ENCODE measurements around the gene SIK3.

Gene SIK3

DNA sequence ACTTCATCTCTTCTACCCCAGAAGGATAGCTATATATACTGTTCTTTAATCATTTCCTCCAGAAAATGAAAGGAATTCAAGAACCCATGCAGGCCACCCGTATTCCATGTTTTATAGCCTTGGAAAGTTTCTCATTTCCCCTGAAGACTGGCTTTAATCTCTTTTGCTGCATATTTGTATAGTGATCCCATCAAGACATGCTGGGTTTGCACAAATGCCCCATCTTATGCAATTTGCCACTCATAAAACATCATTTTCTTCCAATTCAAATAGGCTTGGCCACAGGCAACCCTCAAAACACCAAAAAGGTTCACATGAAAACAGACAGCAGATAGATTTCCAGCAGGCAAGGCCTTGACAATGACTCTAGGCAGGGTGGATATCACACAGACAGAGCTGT lies 232.5 kb downstream of the SIK3 start:
- H3K4me1 ChIP-seq (ENCODE audit: insufficient read depth, low read length) = no peaks in the 10 kb centered on the region
- peaks cover 81% of the 10 kb centered on the region for H3K36me3 ChIP-seq (ENCODE audit: insufficient read depth, low read length)
- H3K9me3 ChIP-seq (ENCODE audit: low read length) = no peaks in the 10 kb centered on the region
- no peak overlapping the region for H3K4me3 ChIP-seq (ENCODE audit: low read length)
- no peak overlapping the region for H2AFZ ChIP-seq (ENCODE audit: low read depth, low read length)
- no peaks in the 10 kb centered on the region for H3K27me3 ChIP-seq (ENCODE audit: insufficient read depth, low read length)

- H3K4me1 ChIP-seq (ENCODE audit: insufficient read depth, low read length) = no peaks in the 10 kb centered on the region
- H3K36me3 ChIP-seq (ENCODE audit: insufficient read depth, low read length) = peaks cover 76% of the 10 kb centered on the region
- no peaks in the 10 kb centered on the region for H3K9me3 ChIP-seq (ENCODE audit: low read length)
- H3K4me3 ChIP-seq (ENCODE audit: low read length) = no peak overlapping the region
- no peaks in the 10 kb centered on the region for H3K27me3 ChIP-seq (ENCODE audit: insufficient read depth, low read length)
- no peak overlapping the region for H2AFZ ChIP-seq (ENCODE audit: low read depth, low read length)
These were observed 233.7 kb downstream of the SIK3 start for GRCh38 chr11:116864531-116864930.

DNA sequence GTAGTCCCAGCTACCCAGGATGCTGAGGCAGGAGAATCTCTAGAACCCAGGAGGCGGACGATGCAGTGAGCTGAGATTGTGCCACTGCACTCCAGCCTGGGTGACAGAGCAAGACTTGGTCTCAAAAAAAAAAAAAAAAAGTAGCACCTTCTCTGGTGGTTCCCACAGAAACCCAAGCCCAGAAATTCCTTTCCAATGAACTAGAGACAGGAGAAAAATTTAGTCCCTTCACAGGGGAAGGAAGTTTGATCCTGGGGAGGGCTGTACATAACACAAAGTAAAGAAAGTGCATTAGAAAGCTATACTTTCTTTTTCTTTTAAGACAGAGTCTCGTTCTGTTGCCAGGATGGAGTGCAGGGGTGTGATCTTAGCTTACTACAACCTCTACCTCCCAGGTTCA lies 235.3 kb downstream of the SIK3 start:
- H3K4me3 ChIP-seq (ENCODE audit: low read length) = no peak overlapping the region
- peaks cover 78% of the 10 kb centered on the region for H3K36me3 ChIP-seq (ENCODE audit: insufficient read depth, low read length)
- no peaks in the 10 kb centered on the region for H3K27me3 ChIP-seq (ENCODE audit: insufficient read depth, low read length)
- H3K4me1 ChIP-seq (ENCODE audit: insufficient read depth, low read length) = no peaks in the 10 kb centered on the region
- no peaks in the 10 kb centered on the region for H3K9me3 ChIP-seq (ENCODE audit: low read length)
- H2AFZ ChIP-seq (ENCODE audit: low read depth, low read length) = no peak overlapping the region

DNA sequence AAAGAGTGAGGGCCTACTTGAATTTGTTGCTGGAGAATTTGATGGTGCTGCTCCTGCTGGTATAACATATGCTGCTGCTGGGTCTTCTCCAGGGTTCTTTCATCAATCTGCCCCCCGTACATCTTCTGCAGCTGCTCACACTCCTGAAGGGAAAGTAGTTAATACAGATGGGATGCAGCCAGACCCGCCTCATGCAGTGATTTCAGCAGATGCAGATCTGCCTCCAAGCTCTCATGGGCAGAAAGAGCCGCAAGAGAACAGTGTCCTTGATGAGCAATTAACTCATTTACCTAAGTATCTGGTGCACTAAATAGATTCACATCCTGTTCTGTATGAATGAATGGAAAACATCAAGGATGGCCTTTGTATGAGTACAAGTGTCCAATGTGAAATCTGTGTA lies 236.0 kb downstream of the SIK3 start:
- Histone ChIP-seq H3K36me3 (ENCODE audit: insufficient read depth, low read length) (peaks cover 77% of the 10 kb centered on the region), H3K9me3 (ENCODE audit: low read length) (no peaks in the 10 kb centered on the region), H3K27me3 (ENCODE audit: insufficient read depth, low read length) (no peaks in the 10 kb centered on the region), H3K4me1 (ENCODE audit: insufficient read depth, low read length) (no peaks in the 10 kb centered on the region), H2AFZ (ENCODE audit: low read depth, low read length) (no peak overlapping the region), H3K4me3 (ENCODE audit: low read length) (no peak overlapping the region)

DNA sequence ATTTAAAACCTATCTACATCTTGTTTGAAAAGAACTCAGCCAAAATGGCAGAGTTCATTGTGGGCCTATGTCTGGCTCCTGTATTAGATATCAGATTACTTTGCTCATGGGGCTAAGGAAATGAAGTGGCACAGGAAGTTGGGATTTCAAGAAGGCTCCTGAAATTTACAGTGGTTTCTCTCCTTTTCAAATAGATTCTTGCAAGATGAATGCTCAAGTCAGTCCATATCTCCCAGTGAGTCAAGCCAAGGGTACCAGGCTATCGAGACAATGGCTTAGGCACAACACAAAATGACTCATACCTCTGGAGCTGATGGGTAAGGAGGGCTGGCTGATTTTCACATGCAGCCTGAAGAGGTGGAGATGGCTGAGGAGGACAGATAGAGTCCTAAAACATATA lies 236.7 kb downstream of the SIK3 start:
- H3K36me3 ChIP-seq (ENCODE audit: insufficient read depth, low read length) = peaks cover 75% of the 10 kb centered on the region
- no peak overlapping the region for H3K4me3 ChIP-seq (ENCODE audit: low read length)
- H3K27me3 ChIP-seq (ENCODE audit: insufficient read depth, low read length) = no peaks in the 10 kb centered on the region
- H2AFZ ChIP-seq (ENCODE audit: low read depth, low read length) = no peak overlapping the region
- H3K4me1 ChIP-seq (ENCODE audit: insufficient read depth, low read length) = no peaks in the 10 kb centered on the region
- H3K9me3 ChIP-seq (ENCODE audit: low read length) = no peaks in the 10 kb centered on the region

- Histone ChIP-seq H3K4me1 (ENCODE audit: insufficient read depth, low read length) (no peaks in the 10 kb centered on the region), H3K9me3 (ENCODE audit: low read length) (no peaks in the 10 kb centered on the region), H3K36me3 (ENCODE audit: insufficient read depth, low read length) (peaks cover 71% of the 10 kb centered on the region), H3K4me3 (ENCODE audit: low read length) (no peak overlapping the region), H2AFZ (ENCODE audit: low read depth, low read length) (no peak overlapping the region), H3K27me3 (ENCODE audit: insufficient read depth, low read length) (no peaks in the 10 kb centered on the region)
These were observed 237.9 kb downstream of the SIK3 start for GRCh38 chr11:116860303-116860702.

DNA sequence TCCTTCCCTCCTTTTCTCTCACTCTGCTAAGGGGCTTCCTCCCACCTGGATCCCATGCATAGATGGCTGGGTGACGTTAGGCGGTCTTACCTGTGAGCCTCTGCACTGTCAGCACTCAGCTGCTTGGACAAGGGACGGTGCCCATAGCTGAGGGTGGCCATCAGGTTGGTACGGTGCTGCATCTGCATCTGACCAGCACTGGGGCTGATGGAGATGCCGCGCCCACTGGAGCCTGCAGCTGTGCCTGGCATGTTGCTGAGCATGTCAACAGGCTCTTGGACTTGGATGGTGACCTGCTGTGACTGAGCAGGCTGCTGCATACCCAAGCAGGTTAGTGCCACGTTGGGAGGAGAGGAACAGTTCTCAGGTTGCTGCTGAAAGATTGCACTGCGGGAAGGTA lies 239.1 kb downstream of the SIK3 start:
- Histone ChIP-seq H3K4me3 (ENCODE audit: low read length) (no peak overlapping the region), H3K4me1 (ENCODE audit: insufficient read depth, low read length) (no peaks in the 10 kb centered on the region), H2AFZ (ENCODE audit: low read depth, low read length) (no peak overlapping the region), H3K27me3 (ENCODE audit: insufficient read depth, low read length) (no peaks in the 10 kb centered on the region), H3K9me3 (ENCODE audit: low read length) (no peaks in the 10 kb centered on the region), H3K36me3 (ENCODE audit: insufficient read depth, low read length) (peaks cover 67% of the 10 kb centered on the region)

GRCh38 chr11:116857936-116858335 lies 240.3 kb downstream of the SIK3 start:
- H3K4me1 ChIP-seq (ENCODE audit: insufficient read depth, low read length) = no peaks in the 10 kb centered on the region
- H3K36me3 ChIP-seq (ENCODE audit: insufficient read depth, low read length) = peaks cover 68% of the 10 kb centered on the region
- H3K4me3 ChIP-seq (ENCODE audit: low read length) = no peak overlapping the region
- H2AFZ ChIP-seq (ENCODE audit: low read depth, low read length) = no peak overlapping the region
- H3K9me3 ChIP-seq (ENCODE audit: low read length) = no peaks in the 10 kb centered on the region
- no peaks in the 10 kb centered on the region for H3K27me3 ChIP-seq (ENCODE audit: insufficient read depth, low read length)

- H2AFZ ChIP-seq (ENCODE audit: low read depth, low read length) = no peak overlapping the region
- H3K36me3 ChIP-seq (ENCODE audit: insufficient read depth, low read length) = peaks cover 69% of the 10 kb centered on the region
- H3K27me3 ChIP-seq (ENCODE audit: insufficient read depth, low read length) = no peaks in the 10 kb centered on the region
- H3K4me3 ChIP-seq (ENCODE audit: low read length) = no peak overlapping the region
- no peaks in the 10 kb centered on the region for H3K9me3 ChIP-seq (ENCODE audit: low read length)
- H3K4me1 ChIP-seq (ENCODE audit: insufficient read depth, low read length) = no peaks in the 10 kb centered on the region
These were observed 240.9 kb downstream of the SIK3 start for GRCh38 chr11:116857316-116857715.

DNA sequence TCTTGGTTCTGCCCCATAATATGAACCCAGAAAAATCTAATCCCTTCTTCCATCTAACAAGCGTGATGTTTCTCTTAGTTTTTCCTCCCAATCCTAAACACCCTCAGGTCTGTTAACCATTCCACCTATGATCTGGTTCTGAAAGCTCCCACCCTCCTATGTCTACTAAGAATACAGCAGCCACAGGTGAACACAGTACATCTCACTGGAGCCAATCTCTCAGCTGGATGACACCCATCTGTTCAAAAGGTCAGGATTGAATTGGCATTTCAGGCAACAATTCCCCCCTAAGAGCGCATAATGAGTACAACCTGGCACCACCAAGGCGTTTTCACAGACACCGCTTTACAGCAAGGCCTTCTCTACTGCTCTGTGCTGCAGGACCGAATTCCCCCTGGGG lies 241.8 kb downstream of the SIK3 start:
- Histone ChIP-seq H3K36me3 (ENCODE audit: insufficient read depth, low read length) (peaks cover 62% of the 10 kb centered on the region), H3K4me1 (ENCODE audit: insufficient read depth, low read length) (no peaks in the 10 kb centered on the region), H3K27me3 (ENCODE audit: insufficient read depth, low read length) (no peaks in the 10 kb centered on the region), H3K9me3 (ENCODE audit: low read length) (no peaks in the 10 kb centered on the region), H3K4me3 (ENCODE audit: low read length) (no peak overlapping the region), H2AFZ (ENCODE audit: low read depth, low read length) (no peak overlapping the region)

GRCh38 chr11:116855413-116855812 lies 242.8 kb downstream of the SIK3 start:
- H3K4me1 ChIP-seq (ENCODE audit: insufficient read depth, low read length) = no peaks in the 10 kb centered on the region
- peaks cover 53% of the 10 kb centered on the region for H3K36me3 ChIP-seq (ENCODE audit: insufficient read depth, low read length)

DNA sequence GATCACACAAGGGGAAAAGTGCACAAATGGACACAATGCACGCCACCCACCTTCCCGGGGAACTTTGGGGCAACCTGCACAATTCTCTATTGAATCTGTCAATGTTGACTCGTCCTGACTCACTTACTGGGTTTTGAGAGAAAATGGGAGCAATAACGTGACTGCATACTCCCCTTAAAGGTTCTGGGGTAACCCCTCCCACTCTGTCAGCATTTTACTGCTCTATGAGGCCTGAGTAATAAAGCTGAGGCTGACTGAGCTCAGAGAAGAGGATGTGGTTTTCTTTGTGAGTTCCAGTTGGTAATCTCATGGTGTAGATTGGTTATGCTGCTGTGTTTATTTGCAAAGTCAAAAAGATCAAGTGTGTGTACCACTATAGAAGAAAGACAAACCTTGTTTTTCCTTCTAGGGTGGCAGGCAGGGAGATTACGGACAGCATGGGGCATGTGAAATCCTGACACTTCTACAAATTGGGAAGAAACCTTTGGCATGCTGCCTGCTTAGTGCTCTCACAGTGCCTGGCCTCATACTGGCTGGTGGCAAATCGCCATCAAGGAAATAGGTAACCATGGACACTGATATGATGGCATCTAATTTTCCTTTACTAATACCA lies 244.7 kb downstream of the SIK3 start:
- Histone ChIP-seq H3K4me1 (ENCODE audit: insufficient read depth, low read length) (no peaks in the 10 kb centered on the region), H3K36me3 (ENCODE audit: insufficient read depth, low read length) (peaks cover 51% of the 10 kb centered on the region), H3K9me3 (ENCODE audit: low read length) (no peaks in the 10 kb centered on the region), H3K27me3 (ENCODE audit: insufficient read depth, low read length) (no peaks in the 10 kb centered on the region), H3K4me3 (ENCODE audit: low read length) (no peak overlapping the region), H2AFZ (ENCODE audit: low read depth, low read length) (no peak overlapping the region)

More at GRCh38 chr11:116855413-116855812, 242.8 kb downstream of the SIK3 start:
- Histone ChIP-seq H3K4me3 (ENCODE audit: low read length) (no peak overlapping the region), H3K27me3 (ENCODE audit: insufficient read depth, low read length) (no peaks in the 10 kb centered on the region), H3K9me3 (ENCODE audit: low read length) (no peaks in the 10 kb centered on the region), H2AFZ (ENCODE audit: low read depth, low read length) (no peak overlapping the region)

GRCh38 chr11:116852261-116853031 lies 245.8 kb downstream of the SIK3 start:
- Histone ChIP-seq H3K9me3 (ENCODE audit: low read length) (no peaks in the 10 kb centered on the region), H3K4me3 (ENCODE audit: low read length) (no peak overlapping the region), H3K36me3 (ENCODE audit: insufficient read depth, low read length) (peaks cover 46% of the 10 kb centered on the region), H2AFZ (ENCODE audit: low read depth, low read length) (no peak overlapping the region), H3K27me3 (ENCODE audit: insufficient read depth, low read length) (no peaks in the 10 kb centered on the region), H3K4me1 (ENCODE audit: insufficient read depth, low read length) (no peaks in the 10 kb centered on the region)

DNA sequence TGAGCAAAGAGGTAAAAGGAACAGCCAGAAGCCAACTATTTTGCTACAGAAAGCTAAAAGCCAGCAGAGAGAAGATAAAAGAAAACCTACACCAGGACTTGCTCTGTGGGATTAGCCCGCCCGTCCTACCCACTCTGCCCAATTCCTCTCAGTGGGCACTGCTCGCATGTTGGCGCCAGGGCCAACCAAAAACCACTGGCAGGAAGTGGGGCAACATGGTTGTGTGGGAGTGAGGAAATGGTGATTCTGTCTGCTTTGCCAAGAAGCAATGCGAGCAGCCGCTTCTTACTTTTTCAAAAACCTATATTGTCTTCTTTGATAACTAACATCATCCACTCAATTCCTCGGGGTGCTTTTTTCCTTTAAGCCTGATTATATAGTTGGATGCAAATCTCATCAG lies 246.6 kb downstream of the SIK3 start:
- Histone ChIP-seq H3K4me1 (ENCODE audit: insufficient read depth, low read length) (no peaks in the 10 kb centered on the region), H2AFZ (ENCODE audit: low read depth, low read length) (no peak overlapping the region), H3K27me3 (ENCODE audit: insufficient read depth, low read length) (no peaks in the 10 kb centered on the region), H3K9me3 (ENCODE audit: low read length) (no peaks in the 10 kb centered on the region), H3K4me3 (ENCODE audit: low read length) (no peak overlapping the region), H3K36me3 (ENCODE audit: insufficient read depth, low read length) (peaks cover 51% of the 10 kb centered on the region)

Measured in neuron (in vitro differentiated cells).